Measurements from ENCODE around the gene LIX1. TPM values are rescaled to one million over a fixed set of nuclear protein-coding genes. Genes with fewer than 3 reads are reported as not detected.

Gene LIX1
- total and polyA plus RNA-seq, 2 of the 8 experiments (the other 6 are each of a cell fraction or from before 2014, with no cell fraction given): 0.26 to 0.45 TPM

GRCh38 chr5:97096191-97096590 is 46.2 kb downstream of the LIX1 start:
- peaks cover 0 to 5% (median 2%) of the 10 kb centered on the region in 4 experiments; a peak in 4 of 7 replicates for H3K4me1 ChIP-seq (replicated peaks in 1 of 4; ENCODE audit: control insufficient read depth in 3 of 4, insufficient read depth in 4 of 4, low read length in 3 of 4)
- H3K18ac ChIP-seq (ENCODE audit: extremely low read depth, low read length): no peak overlapping the region; the same call in 1 of the 2 replicates
- no peak overlapping the region for H3K9ac ChIP-seq (replicated peaks in 1 of 4; ENCODE audit: extremely low read depth in 1 of 4, low read depth in 3 of 4, low read length in 3 of 4)
- H3K9me3 ChIP-seq (ENCODE audit: insufficient read depth in 2 of 2, low read depth in 1 of 2, low read length in 1 of 2): no peaks in the 10 kb centered on the region
- ChIA-PET CTCF (ENCODE audit: partially characterized antibody) (interaction anchor here (0.7 to 1.8 kb wide), 3 partner anchors 26 to 65 kb away, joined by 3 to 6 read pairs (median 4); no protein-coding TSS in a partner anchor), POLR2A (ENCODE audit: partially characterized antibody) (no interaction called here)
- H3K23me2 ChIP-seq (ENCODE audit: low read depth, low read length): no peaks in the 10 kb centered on the region
- H3K36me3 ChIP-seq (ENCODE audit: control insufficient read depth in 2 of 4, insufficient read depth in 4 of 4, low read length in 3 of 4): no peaks in the 10 kb centered on the region
- no peaks in the 10 kb centered on the region for H3K79me1 ChIP-seq (ENCODE audit: low read depth, low read length)
- DNase-seq (ENCODE audit: low read depth in 1 of 2, low spot score in 2 of 2) (no peak), FAIRE-seq (no peak)
- no peak overlapping the region for H3K4ac ChIP-seq (replicated peaks; ENCODE audit: insufficient read length, low read depth, low read length)
- H2BK120ac ChIP-seq (replicated peaks; ENCODE audit: low read depth, low read length): no peak overlapping the region
- no peaks in the 10 kb centered on the region for H3K27me3 ChIP-seq (replicated peaks in 1 of 4; ENCODE audit: control insufficient read depth in 3 of 4, extremely low read depth in 1 of 4, insufficient read depth in 3 of 4, low read length in 3 of 4)
- H2BK15ac ChIP-seq (ENCODE audit: low read length): no peak overlapping the region
- H2AK5ac ChIP-seq (ENCODE audit: low read depth, low read length): no peak overlapping the region
- H2BK12ac ChIP-seq (ENCODE audit: low read depth, low read length): no peak overlapping the region
- no peak overlapping the region for H4K5ac ChIP-seq (ENCODE audit: insufficient read length, low read depth, low read length)
- H3K79me2 ChIP-seq (ENCODE audit: control insufficient read depth in 1 of 2, insufficient read depth in 2 of 2, low read length in 2 of 2): no peaks in the 10 kb centered on the region
- no peak overlapping the region for H3K23ac ChIP-seq (ENCODE audit: insufficient read length)
- H3K14ac ChIP-seq (ENCODE audit: insufficient read length): no peak overlapping the region
- no peak for TF ChIP-seq KDM4A (IDR thresholded peaks at IDR 0.05; ENCODE audit: low read depth, low read length, severe bottlenecking)
- WGBS, 2 experiments (ENCODE audit: extremely low coverage in 1 of 2, insufficient coverage in 1 of 2, insufficient read length in 1 of 2, insufficient replicate concordance in 2 of 2, low coverage in 1 of 2, low lambda C conversion rate in 2 of 2, missing lambda C conversion rate in 1 of 2): 67% methylated on average over 5 of the region's 5 CpGs; no CpG with 5 or more reads in 1 of the 2 experiments
- peak overlapping the region in 1 of 4 experiments; percentile 19; a peak in 1 of 8 replicates for H3K4me3 ChIP-seq (ENCODE audit: extremely low read depth in 1 of 4, insufficient read depth in 2 of 4, low read depth in 3 of 4, low read length in 4 of 4)
- no peak overlapping the region for H3K4me2 ChIP-seq (ENCODE audit: insufficient read depth in 1 of 2, low read depth in 2 of 2, low read length in 2 of 2)
- no peak overlapping the region for H4K91ac ChIP-seq (replicated peaks; ENCODE audit: insufficient read length, low read length)
- H4K8ac ChIP-seq (ENCODE audit: extremely low read depth, insufficient read depth, low read length): no peak overlapping the region
- no peak overlapping the region for H2BK20ac ChIP-seq (ENCODE audit: low read length)
- H2BK5ac ChIP-seq (ENCODE audit: low read depth, low read length): no peak overlapping the region
- no peak overlapping the region for H3K56ac ChIP-seq (replicated peaks; ENCODE audit: insufficient read length, low read depth, low read length)
- peak overlapping the region; percentile 64; the same call in 1 of the 2 replicates for H2AFZ ChIP-seq (ENCODE audit: low read length)
- H3K27ac ChIP-seq (ENCODE audit: low read depth, low read length): no peak overlapping the region
- no peaks in the 10 kb centered on the region for H4K20me1 ChIP-seq (replicated peaks in 1 of 2; ENCODE audit: control insufficient read depth in 1 of 2, insufficient read depth in 2 of 2, low read length in 2 of 2)
